Skin of body (tissue), 2 donors: ENCODE measurements around the gene AP3B1. TPM values are rescaled to one million over a fixed set of nuclear protein-coding genes. Genes with fewer than 3 reads are reported as not detected.

Source experiments
- DNase-seq: peaks from one replicate; lab custom pipeline; 2025; lab: John Stamatoyannopoulos, UW
- total RNA-seq: library from RNA; depleted of rRNA; stranded (reverse); fragments of >200 nt; gene quantifications from one replicate; pipeline ENCODE4 v1.2.3, GENCODE V29; 2014

The AP3B1 gene
- total RNA-seq, 1 donor from 2014 or later: 50.3 TPM

DNA sequence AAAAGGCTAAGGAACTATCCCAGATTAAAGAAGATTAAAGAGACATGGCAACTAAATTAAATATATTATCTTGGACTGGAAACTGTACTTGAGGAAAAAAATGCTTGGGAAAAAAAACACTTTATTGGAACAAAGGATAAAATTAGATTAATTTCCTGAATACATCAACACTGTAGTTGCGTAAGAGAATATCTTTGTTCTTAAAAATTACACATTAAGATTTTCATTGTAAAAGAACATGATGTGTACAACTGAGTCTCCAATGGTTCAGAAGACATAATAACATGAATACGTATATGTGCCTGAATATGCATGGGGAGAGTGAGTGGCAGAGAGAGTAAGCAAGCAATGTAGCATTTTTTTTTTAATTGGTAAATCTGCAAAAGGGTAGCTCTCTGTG is 2.8 kb downstream of the AP3B1 start:
- no peak for DNase-seq

- no peak for DNase-seq
Observed at GRCh38 chr5:78289911-78290310, 4.6 kb downstream of the AP3B1 start.

DNA sequence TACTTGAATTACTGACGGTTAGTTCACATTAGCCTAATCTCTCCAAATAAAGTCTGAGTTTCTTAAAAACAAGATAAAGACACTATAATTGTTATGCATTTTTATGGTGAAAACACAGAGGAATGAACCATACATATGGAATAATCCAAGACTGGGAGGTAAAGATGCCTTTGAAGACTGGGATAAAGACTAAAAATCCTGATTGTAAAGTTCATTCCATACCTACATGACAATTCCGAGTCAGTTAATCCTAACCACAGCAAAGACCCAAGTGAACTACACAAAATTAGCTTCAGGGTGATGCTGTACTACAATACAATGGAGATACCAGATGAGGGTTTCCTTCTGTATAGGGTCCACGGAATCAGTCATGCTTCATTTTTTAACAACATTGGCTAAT is 6.3 kb downstream of the AP3B1 start:
- DNase-seq: no peak

DNA sequence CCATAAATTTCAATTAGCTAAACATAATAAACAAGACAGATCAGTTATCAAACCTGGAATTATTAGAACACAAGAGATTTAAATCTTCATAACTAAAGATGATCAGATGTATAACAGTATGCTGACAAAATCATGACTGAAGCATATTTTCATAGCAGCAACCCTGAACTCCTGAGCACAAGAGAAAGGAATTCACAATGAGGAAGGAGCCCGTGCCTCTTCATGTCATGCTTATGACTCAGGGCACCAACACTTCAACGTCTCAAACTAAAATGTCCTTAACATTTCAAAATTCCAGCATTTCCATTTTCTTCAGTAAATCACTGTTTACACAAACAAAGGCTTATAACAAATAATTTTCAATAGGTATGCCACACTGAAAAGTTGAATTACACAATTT is 6.7 kb downstream of the AP3B1 start:
- no peak for DNase-seq

GRCh38 chr5:78287169-78287568 is 7.3 kb downstream of the AP3B1 start:
- DNase-seq: no peak

GRCh38 chr5:78286290-78286689 is 8.2 kb downstream of the AP3B1 start:
- no peak for DNase-seq

GRCh38 chr5:78283802-78284201 is 10.7 kb downstream of the AP3B1 start:
- DNase-seq: no peak

DNA sequence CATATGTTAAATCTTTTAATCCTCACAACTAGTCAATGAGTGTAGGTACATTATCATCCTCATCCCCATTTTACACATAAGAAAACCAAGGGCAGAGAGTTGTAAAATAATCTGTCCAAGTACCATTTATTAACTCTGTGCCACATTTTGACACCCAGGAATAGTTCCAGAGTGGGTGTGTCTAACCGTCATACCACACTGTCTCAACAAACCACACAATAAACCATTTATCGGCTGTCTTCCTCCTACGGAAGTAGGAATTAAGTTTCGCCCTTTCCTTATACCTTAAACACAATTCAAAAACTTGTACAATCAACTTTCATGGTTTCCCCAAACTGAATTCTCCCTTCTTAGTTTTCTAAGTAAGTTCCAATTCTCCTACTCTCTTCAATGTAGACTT is 11.4 kb downstream of the AP3B1 start:
- DNase-seq: no peak

DNA sequence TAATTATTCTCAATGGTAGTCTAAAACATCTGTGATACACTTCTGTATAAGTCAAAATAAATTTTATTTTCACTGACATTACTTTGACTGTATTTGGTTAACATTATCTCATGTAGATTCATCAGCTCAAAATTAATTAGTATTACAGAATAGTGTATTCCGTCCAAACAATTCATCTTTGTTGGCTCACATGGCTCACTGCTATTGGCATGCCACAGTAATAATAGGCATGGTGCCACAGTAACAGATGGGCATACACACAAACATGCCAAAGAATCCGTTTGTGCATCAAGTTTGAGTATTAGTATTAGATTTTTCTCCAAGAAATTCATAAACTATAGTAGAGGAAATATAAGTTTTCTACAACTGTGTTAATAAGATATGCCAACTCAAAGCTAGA is 14.2 kb downstream of the AP3B1 start:
- no peak for DNase-seq

DNA sequence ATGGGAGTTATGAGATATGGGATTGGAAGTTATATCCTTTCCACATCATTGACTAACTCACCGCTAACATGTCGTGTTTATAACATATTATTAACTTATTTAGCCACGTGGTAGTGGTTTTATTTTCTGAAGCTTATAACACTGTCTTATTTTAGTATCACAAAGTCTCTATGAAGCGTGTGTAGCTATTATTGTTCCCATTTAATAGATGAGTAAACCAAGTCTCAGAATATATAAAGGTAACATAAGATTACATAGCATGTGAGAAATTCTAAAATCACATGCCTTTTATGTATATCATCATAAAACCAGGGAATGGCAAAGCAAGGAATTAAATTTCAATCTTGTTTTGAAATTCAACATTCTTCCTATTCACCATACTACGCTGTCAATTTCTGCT is 15.3 kb downstream of the AP3B1 start:
- no peak for DNase-seq

DNA sequence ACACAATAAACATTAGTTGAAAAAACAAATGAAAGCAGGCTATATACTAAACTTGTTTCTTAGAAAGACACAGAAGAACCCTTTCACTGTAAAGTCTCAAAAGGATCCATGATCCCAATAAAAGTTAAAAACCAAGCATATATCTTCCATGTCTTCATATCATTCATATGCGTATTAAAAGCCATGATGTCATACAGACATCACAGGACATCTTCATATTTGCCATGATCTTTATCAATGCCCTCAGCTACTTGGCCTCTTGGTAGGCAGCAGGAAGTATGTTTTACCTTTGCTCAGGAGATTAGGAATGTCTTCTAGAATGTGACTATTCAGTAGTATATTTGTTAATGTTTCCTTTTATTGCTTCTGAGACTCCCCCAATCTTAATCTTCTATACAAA is 16.8 kb downstream of the AP3B1 start:
- DNase-seq: no peak

- DNase-seq: no peak
Observed at GRCh38 chr5:78275998-78276543, 18.4 kb downstream of the AP3B1 start.

DNA sequence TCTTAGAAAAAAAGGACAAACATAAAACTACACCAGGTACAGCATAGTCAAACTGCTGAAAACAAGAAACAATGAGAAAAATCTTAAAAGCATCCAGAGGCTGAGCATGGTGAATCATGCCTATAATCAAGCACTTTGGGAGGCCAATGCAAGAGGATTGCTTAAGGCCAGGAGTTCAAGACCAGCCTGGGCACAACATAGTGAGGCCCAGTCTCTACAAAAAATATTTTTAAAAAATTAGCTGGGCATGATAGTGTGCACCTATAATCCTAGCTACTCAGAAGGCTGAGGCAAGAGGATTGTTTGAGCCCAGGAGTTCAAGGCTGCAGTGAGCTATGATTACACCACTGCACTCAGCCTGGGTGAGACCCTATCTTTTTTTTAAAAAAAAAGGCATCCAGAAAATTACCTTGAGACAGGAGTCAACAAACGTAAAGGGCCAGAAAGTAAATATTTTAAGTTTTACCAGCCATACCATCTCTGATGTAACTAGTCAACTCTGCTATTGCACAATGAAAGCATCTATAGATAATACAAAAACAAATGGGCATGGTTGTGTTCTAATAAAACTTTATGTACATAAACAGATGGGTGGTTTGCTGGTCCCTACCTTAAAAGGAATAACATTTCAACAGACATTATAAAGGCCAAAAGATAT is 19.8 kb downstream of the AP3B1 start:
- no peak for DNase-seq

- no peak for DNase-seq
Observed at GRCh38 chr5:78273436-78273835, 21.1 kb downstream of the AP3B1 start.

DNA sequence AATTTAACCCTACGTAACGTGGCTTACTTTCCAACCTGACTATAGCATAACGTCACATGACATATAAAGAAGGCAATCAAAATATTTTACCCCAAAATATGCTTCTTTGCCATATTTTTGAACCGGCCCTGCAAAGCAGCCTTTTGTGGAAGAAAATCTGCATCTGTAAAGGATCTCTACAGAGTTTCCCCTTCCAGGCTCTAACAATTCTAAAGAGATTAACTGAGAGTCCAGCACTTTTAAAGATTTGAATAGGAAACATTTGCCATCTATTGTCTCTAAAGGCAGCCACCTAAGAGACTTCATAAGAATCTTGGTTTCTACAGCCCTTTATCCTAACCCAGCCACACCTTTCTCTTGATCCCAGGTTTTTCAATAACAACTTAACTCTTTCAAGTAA is 22.7 kb downstream of the AP3B1 start:
- no peak for DNase-seq

DNA sequence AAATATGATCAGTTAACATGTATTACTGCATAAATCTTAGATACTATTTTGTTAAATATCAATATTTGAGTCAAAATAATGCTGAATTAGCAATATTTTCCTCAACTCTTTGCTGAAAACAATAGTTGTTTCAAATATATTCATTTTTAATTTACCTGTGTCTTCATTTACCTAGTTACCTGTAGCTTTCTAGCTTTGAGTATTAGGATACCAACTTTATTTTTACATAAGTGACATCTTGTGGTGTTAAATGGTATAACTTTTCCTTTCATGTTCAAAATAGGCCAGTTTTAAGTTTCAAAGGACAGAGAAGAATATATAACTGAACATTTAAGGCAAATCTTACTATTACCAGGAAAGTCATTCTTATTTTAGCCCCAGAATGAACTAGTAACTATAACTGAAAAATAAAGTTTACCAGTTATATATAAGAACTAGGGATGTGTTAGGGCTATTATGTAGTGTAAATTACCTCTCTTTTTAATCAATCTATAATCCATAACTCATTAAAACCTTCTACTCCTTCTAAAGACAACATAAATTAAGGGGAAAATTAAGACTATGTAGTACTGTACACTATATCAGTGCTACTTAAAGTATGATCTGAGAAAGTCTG is 25.3 kb downstream of the AP3B1 start:
- DNase-seq: no peak

DNA sequence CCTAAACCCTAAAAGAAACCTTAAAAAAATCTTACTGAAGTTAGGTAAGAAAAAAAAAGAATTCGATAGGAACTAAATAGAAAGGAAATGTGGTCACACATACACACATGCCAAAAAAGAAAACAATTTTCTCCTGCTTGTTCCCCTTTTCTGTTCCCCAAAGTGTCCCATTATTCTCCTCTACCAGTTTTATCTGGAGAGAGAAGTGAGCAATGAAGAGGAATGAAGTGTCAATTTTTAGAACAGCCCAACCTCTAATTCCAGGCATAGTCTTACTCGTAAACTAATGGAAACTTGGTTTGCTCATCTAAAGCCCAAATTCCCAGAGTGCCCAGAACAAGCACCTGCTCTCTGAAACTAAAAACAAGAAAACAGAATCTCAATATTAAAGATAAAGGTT is 26.1 kb downstream of the AP3B1 start:
- DNase-seq: no peak

GRCh38 chr5:78265163-78265562 is 29.3 kb downstream of the AP3B1 start:
- no peak for DNase-seq

DNA sequence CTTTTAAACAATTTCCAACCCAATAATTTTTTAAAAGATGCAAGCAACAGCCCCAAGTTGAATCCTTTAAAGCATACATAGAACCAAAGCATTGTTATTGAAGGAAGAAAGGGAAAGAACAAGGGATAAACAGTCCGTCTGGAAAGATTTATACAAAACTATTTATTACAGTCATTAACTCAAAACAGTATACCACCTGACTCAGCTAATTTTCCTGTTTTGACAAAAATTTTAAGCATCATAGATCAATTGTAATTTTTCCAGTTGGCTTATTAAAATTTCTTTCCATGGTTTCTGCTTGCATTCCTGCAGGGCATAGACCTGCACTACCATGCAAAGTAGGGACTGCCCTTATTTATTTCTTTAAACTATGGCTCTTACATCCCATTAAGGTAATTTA is 29.9 kb downstream of the AP3B1 start:
- no peak for DNase-seq

DNA sequence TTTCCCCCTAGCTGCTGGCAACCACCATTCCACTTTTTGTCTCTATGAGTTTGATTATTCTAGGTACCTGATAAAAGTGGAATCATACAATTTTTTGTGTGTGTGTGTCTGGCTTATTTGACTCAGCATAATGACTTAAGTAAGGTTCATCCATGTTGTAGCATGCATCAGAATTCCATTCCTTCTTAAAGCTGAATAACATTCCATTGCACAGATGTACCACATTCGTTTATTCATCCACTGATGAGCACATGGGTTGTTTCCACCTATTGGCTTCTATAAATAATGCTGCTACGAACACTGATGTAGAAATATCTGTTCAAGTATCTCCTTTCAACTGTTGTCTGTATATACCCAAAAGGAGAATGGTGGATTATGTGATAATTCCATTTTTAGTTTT is 33.7 kb downstream of the AP3B1 start:
- no peak for DNase-seq

- no peak for DNase-seq
Observed at GRCh38 chr5:78253201-78253600, 41.3 kb downstream of the AP3B1 start.

- DNase-seq: no peak
Observed at GRCh38 chr5:78252715-78253114, 41.8 kb downstream of the AP3B1 start.

DNA sequence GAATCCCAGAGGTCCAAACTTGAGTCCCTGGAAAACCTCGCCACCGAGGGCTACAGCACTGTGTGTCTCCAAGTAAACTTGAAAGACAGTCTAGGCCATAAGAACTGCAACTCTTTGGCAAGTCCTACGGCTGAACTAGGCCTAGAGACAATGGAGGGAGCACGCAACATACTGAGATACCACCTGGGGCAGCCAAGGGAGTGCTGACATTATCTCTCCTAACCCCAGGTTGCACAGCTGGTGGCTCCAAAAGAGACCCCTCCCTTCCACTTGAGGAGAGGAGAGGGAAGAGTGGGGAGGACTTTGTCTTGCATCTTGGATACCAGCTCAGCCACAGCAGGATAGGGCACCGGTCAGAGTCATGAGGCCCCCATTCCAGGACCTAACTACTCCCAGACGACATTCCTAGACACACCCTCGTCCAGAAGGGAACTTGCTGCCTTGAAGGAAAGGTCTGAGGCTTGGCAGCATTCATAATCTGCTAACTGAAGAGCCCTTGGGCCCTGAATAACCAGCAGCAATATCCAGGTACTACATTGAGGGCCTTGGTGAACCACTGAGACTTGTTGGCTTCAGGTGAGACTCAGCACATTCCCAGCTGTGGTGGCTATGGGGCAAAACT is 42.7 kb downstream of the AP3B1 start:
- no peak for DNase-seq
